T-helper 2 cell treated with Interferon-gamma antibody and Interleukin-4, amounts not matched to agents 5 μg/mL and 100 μg/mL, for 36 hours (primary cell): Measurements from ENCODE around the gene PHF21A.

Source experiments
- DNase-seq: peaks from one replicate; pipeline ENCODE4 v3.0.0; 2021; ENCODE audit warnings: low spot score
- H3K27ac Mint-ChIP-seq: one replicate; pipeline ENCODE4 v1.8.0; 2021; ENCODE audit warnings: mild to moderate bottlenecking, mixed read lengths
- H3K27me3 Mint-ChIP-seq: one replicate; pipeline ENCODE4 v1.8.0; 2021; ENCODE audit warnings: low read depth, mixed read lengths
- H3K36me3 Mint-ChIP-seq: one replicate; pipeline ENCODE4 v1.8.0; 2021; ENCODE audit warnings: low read depth, mixed read lengths
- H3K4me1 Mint-ChIP-seq: one replicate; pipeline ENCODE4 v1.8.0; 2021; ENCODE audit warnings: low read depth, mixed read lengths
- H3K4me3 Mint-ChIP-seq: one replicate; pipeline ENCODE4 v1.8.0; 2022; ENCODE audit warnings: mild to moderate bottlenecking, moderate library complexity, mixed read lengths
- H3K9me3 Mint-ChIP-seq: one replicate; pipeline ENCODE4 v1.8.0; 2021; ENCODE audit warnings: mixed read lengths

The PHF21A gene

GRCh38 chr11:46121301-46121723, at the start of gene PHF21A:
Gene PHF21A, minus strand, starts transcription at chr11:46121454. Its CDS starts 37,235 bp downstream, at chr11:46084219.
- Mint-ChIP-seq H3K36me3 (peaks cover 6% of the 10 kb centered on the region), H3K9me3 (no peaks in the 10 kb centered on the region), H3K27me3 (no peaks in the 10 kb centered on the region), H3K4me1 (peaks cover 40% of the 10 kb centered on the region), H3K27ac (peak within 1 kb of the TSS; percentile 94), H3K4me3 (peak within 1 kb of the TSS; percentile 91)
- peak; percentile 91 for DNase-seq

GRCh38 chr11:46170797-46171196, 49.5 kb upstream of the PHF21A start:
- H3K27me3 Mint-ChIP-seq = peaks cover 22% of the 10 kb centered on the region
- no peak for DNase-seq
- no peak overlapping the region for H3K4me3 Mint-ChIP-seq
- H3K4me1 Mint-ChIP-seq = no peaks in the 10 kb centered on the region
- H3K36me3 Mint-ChIP-seq = no peaks in the 10 kb centered on the region
- H3K27ac Mint-ChIP-seq = no peak overlapping the region
- H3K9me3 Mint-ChIP-seq = no peaks in the 10 kb centered on the region

- H3K4me3 Mint-ChIP-seq = no peak overlapping the region
- no peaks in the 10 kb centered on the region for H3K4me1 Mint-ChIP-seq
- no peak for DNase-seq
- H3K36me3 Mint-ChIP-seq = no peaks in the 10 kb centered on the region
- no peak overlapping the region for H3K27ac Mint-ChIP-seq
- H3K9me3 Mint-ChIP-seq = no peaks in the 10 kb centered on the region
- H3K27me3 Mint-ChIP-seq = peaks cover 35% of the 10 kb centered on the region
Observed at GRCh38 chr11:46162700-46163099, 41.4 kb upstream of the PHF21A start.

GRCh38 chr11:46161201-46161600, 39.9 kb upstream of the PHF21A start:
- no peaks in the 10 kb centered on the region for H3K36me3 Mint-ChIP-seq
- DNase-seq = no peak
- H3K9me3 Mint-ChIP-seq = no peaks in the 10 kb centered on the region
- H3K4me1 Mint-ChIP-seq = no peaks in the 10 kb centered on the region
- H3K4me3 Mint-ChIP-seq = no peak overlapping the region
- H3K27me3 Mint-ChIP-seq = peaks cover 37% of the 10 kb centered on the region
- H3K27ac Mint-ChIP-seq = no peak overlapping the region

- no peak for DNase-seq
- no peaks in the 10 kb centered on the region for H3K4me1 Mint-ChIP-seq
- H3K27ac Mint-ChIP-seq = no peak overlapping the region
- H3K9me3 Mint-ChIP-seq = no peaks in the 10 kb centered on the region
- no peak overlapping the region for H3K4me3 Mint-ChIP-seq
- peaks cover 34% of the 10 kb centered on the region for H3K27me3 Mint-ChIP-seq
- no peaks in the 10 kb centered on the region for H3K36me3 Mint-ChIP-seq
Observed at GRCh38 chr11:46160100-46160499, 38.8 kb upstream of the PHF21A start.

GRCh38 chr11:46159680-46160079, 38.4 kb upstream of the PHF21A start:
- no peaks in the 10 kb centered on the region for H3K9me3 Mint-ChIP-seq
- no peak overlapping the region for H3K27ac Mint-ChIP-seq
- DNase-seq = no peak
- H3K36me3 Mint-ChIP-seq = no peaks in the 10 kb centered on the region
- peaks cover 34% of the 10 kb centered on the region for H3K27me3 Mint-ChIP-seq
- no peaks in the 10 kb centered on the region for H3K4me1 Mint-ChIP-seq
- H3K4me3 Mint-ChIP-seq = no peak overlapping the region

- DNase-seq = no peak
- H3K9me3 Mint-ChIP-seq = no peaks in the 10 kb centered on the region
- no peak overlapping the region for H3K4me3 Mint-ChIP-seq
- no peaks in the 10 kb centered on the region for H3K4me1 Mint-ChIP-seq
- no peaks in the 10 kb centered on the region for H3K36me3 Mint-ChIP-seq
- no peak overlapping the region for H3K27ac Mint-ChIP-seq
- H3K27me3 Mint-ChIP-seq = peaks cover 26% of the 10 kb centered on the region
Observed at GRCh38 chr11:46149826-46150225, 28.6 kb upstream of the PHF21A start.

- Mint-ChIP-seq H3K36me3 (no peaks in the 10 kb centered on the region), H3K4me1 (no peaks in the 10 kb centered on the region), H3K9me3 (no peaks in the 10 kb centered on the region), H3K27me3 (peaks cover 26% of the 10 kb centered on the region), H3K4me3 (no peak overlapping the region), H3K27ac (no peak overlapping the region)
- no peak for DNase-seq
Observed at GRCh38 chr11:46149342-46149741, 28.1 kb upstream of the PHF21A start.

GRCh38 chr11:46144741-46145140, 23.5 kb upstream of the PHF21A start:
- H3K27ac Mint-ChIP-seq = no peak overlapping the region
- H3K36me3 Mint-ChIP-seq = no peaks in the 10 kb centered on the region
- no peaks in the 10 kb centered on the region for H3K4me1 Mint-ChIP-seq
- no peak for DNase-seq
- peaks cover 21% of the 10 kb centered on the region for H3K27me3 Mint-ChIP-seq
- no peaks in the 10 kb centered on the region for H3K9me3 Mint-ChIP-seq
- H3K4me3 Mint-ChIP-seq = no peak overlapping the region

GRCh38 chr11:46143049-46143806, 22.0 kb upstream of the PHF21A start:
- no peak for DNase-seq
- Mint-ChIP-seq H3K4me3 (no peak overlapping the region), H3K4me1 (no peaks in the 10 kb centered on the region), H3K36me3 (no peaks in the 10 kb centered on the region), H3K27me3 (peaks cover 26% of the 10 kb centered on the region), H3K9me3 (no peaks in the 10 kb centered on the region), H3K27ac (no peak overlapping the region)

- no peak overlapping the region for H3K4me3 Mint-ChIP-seq
- no peaks in the 10 kb centered on the region for H3K9me3 Mint-ChIP-seq
- peaks cover 24% of the 10 kb centered on the region for H3K27me3 Mint-ChIP-seq
- no peak for DNase-seq
- H3K36me3 Mint-ChIP-seq = no peaks in the 10 kb centered on the region
- no peaks in the 10 kb centered on the region for H3K4me1 Mint-ChIP-seq
- no peak overlapping the region for H3K27ac Mint-ChIP-seq
Observed at GRCh38 chr11:46142561-46142960, 21.3 kb upstream of the PHF21A start.

GRCh38 chr11:46141597-46141996, 20.3 kb upstream of the PHF21A start:
- DNase-seq = no peak
- Mint-ChIP-seq H3K27me3 (peaks cover 23% of the 10 kb centered on the region), H3K36me3 (no peaks in the 10 kb centered on the region), H3K4me3 (no peak overlapping the region), H3K9me3 (no peaks in the 10 kb centered on the region), H3K27ac (no peak overlapping the region), H3K4me1 (no peaks in the 10 kb centered on the region)

GRCh38 chr11:46134540-46134939, 13.3 kb upstream of the PHF21A start:
- Mint-ChIP-seq H3K9me3 (no peaks in the 10 kb centered on the region), H3K4me1 (no peaks in the 10 kb centered on the region), H3K27ac (no peak overlapping the region), H3K27me3 (peaks cover 36% of the 10 kb centered on the region), H3K36me3 (no peaks in the 10 kb centered on the region), H3K4me3 (no peak overlapping the region)
- no peak for DNase-seq

GRCh38 chr11:46134061-46134460, 12.8 kb upstream of the PHF21A start:
- DNase-seq = no peak
- Mint-ChIP-seq H3K4me1 (no peaks in the 10 kb centered on the region), H3K36me3 (no peaks in the 10 kb centered on the region), H3K4me3 (no peak overlapping the region), H3K9me3 (no peaks in the 10 kb centered on the region), H3K27me3 (peaks cover 34% of the 10 kb centered on the region), H3K27ac (no peak overlapping the region)

GRCh38 chr11:46133119-46133518, 11.9 kb upstream of the PHF21A start:
- Mint-ChIP-seq H3K27me3 (peaks cover 30% of the 10 kb centered on the region), H3K4me3 (no peak overlapping the region), H3K27ac (no peak overlapping the region), H3K9me3 (no peaks in the 10 kb centered on the region), H3K36me3 (no peaks in the 10 kb centered on the region), H3K4me1 (no peaks in the 10 kb centered on the region)
- no peak for DNase-seq
